ENCODE data around the gene HMBS. TPM values are rescaled to one million over a fixed set of nuclear protein-coding genes. Genes with fewer than 3 reads are reported as not detected.
A peak's percentile ranks its signal among the peaks of the same experiment; 100 is the strongest.

Gene HMBS
- total and polyA plus RNA-seq, 2 of the 8 experiments (the other 6 are each of a cell fraction or from before 2014, with no cell fraction given), result 69.3 to 109 TPM

DNA sequence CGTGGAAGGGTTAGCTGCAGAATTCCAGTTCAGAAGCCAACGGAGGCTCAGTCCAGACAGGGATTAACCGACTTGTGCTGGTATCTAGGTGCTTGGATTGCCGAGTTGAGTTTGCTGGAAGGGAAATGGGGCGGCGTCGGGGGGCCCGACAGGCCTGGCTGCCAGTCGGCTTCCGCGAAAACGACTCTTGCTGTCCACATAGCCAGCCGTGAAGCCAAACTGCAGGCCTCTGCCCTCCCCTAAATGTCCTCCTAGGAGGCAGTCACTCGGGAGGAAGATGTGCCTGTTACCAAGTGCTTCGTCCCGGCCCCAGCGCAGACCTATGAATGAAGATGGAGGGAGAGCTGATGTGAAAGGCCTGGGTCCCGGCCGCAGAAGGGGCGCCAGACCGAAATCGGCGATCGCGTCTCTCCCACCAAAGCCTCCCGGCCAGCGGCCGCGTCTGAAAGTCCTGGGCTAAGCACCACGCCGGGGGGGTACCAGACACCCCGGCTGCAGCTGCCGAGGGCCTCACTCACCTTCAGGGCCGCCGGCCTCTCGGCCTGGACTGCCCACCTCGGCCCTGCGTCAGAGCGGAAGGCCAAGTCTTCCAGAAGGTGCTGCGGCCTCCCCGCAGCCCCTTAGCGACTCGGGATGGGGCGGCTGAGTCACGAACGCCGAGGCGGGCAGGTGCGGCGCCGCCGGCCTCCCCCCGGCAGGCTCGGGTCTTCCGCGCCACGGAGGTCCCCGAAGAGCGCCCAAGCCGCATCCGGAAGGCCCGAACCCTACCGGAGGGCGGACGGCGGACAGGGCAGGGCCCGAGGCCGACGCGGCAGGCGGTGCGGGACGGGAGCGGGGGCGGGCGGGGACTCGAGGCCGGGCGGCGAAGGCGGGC, 9.5 kb downstream of the HMBS start:
- no peak overlapping the region for H2BK120ac ChIP-seq (replicated peaks; ENCODE audit: low read depth, low read length)
- no peaks in the 10 kb centered on the region for H3K9me3 ChIP-seq (ENCODE audit: insufficient read depth in 2 of 2, low read depth in 1 of 2, low read length in 1 of 2)
- H3K36me3 ChIP-seq (ENCODE audit: control insufficient read depth in 2 of 4, insufficient read depth in 4 of 4, low read length in 3 of 4), result peaks cover 8 to 61% (median 29%) of the 10 kb centered on the region in 4 experiments; a peak in 6 of 8 replicates
- no peak for TF ChIP-seq POU5F1 (IDR thresholded peaks at IDR 0.05; ENCODE audit: low read depth, low read length)
- peak; percentile 8; the same call in 1 of the 2 replicates for TF ChIP-seq PHF8 (conservative IDR thresholded peaks at IDR 0.05; ENCODE audit: low read depth, low read length)
- TF ChIP-seq POLR2A (IDR thresholded peaks at IDR 0.05; ENCODE audit: control extremely low read depth in 1 of 2, low read depth in 2 of 2, low read length in 2 of 2), result peak; percentile 47 to 70; a peak in 1 of 3 replicates
- peak; percentile 6; the same call in 1 of the 2 replicates for TF ChIP-seq TBP (IDR thresholded peaks at IDR 0.05; ENCODE audit: low read depth, low read length)
- peak overlapping the region; percentile 22; the same call in 1 of the 2 replicates for H3K27ac ChIP-seq (ENCODE audit: low read depth, low read length)
- no peak overlapping the region for H4K5ac ChIP-seq (ENCODE audit: insufficient read length, low read depth, low read length)
- H3K79me2 ChIP-seq (ENCODE audit: control insufficient read depth in 1 of 2, insufficient read depth in 2 of 2, low read length in 2 of 2), result peaks cover 18 to 32% of the 10 kb centered on the region in 2 experiments
- H3K18ac ChIP-seq (ENCODE audit: extremely low read depth, low read length), result 0 out of 2 replicates have a peak overlapping the region, but pooled peaks have one; percentile 11
- H3K56ac ChIP-seq (replicated peaks; ENCODE audit: insufficient read length, low read depth, low read length), result peak overlapping the region; percentile 50
- no peak overlapping the region for H3K4ac ChIP-seq (replicated peaks; ENCODE audit: insufficient read length, low read depth, low read length)
- WGBS, 2 experiments (ENCODE audit: extremely low coverage in 1 of 2, insufficient coverage in 1 of 2, insufficient read length in 1 of 2, insufficient replicate concordance in 2 of 2, low coverage in 1 of 2, low lambda C conversion rate in 2 of 2, missing lambda C conversion rate in 1 of 2), result 2% methylated on average over 54 of the region's 81 CpGs; no CpG with 5 or more reads in 1 of the 2 experiments
- H3K9ac ChIP-seq (replicated peaks in 1 of 4; ENCODE audit: extremely low read depth in 1 of 4, low read depth in 3 of 4, low read length in 3 of 4), result peak overlapping the region; percentile 89 to 98 (median 95)
- FAIRE-seq (no peak), DNase-seq (ENCODE audit: low read depth in 1 of 2, low spot score in 2 of 2) (peak in 1 of 2 experiments; percentile 60)
- peak overlapping the region; percentile 85 to 97 (median 92) for H3K4me3 ChIP-seq (ENCODE audit: extremely low read depth in 1 of 4, insufficient read depth in 2 of 4, low read depth in 3 of 4, low read length in 4 of 4)
- H2AK5ac ChIP-seq (ENCODE audit: low read depth, low read length), result no peak overlapping the region
- H2AFZ ChIP-seq (ENCODE audit: low read length), result no peak overlapping the region
- H2BK15ac ChIP-seq (ENCODE audit: low read length), result no peak overlapping the region
- H2BK20ac ChIP-seq (ENCODE audit: low read length), result no peak overlapping the region
- ChIA-PET CTCF (ENCODE audit: partially characterized antibody) (interaction anchor here (0.6 to 2.0 kb wide), 6 partner anchors 11 to 223 kb away, joined by 3 to 11 read pairs (median 4); partner anchors contain the start of genes NLRX1 and VPS11), POLR2A (ENCODE audit: partially characterized antibody) (interaction anchor here (0.5 to 8.6 kb wide), 57 partner anchors 9 to 516 kb away, joined by 3 to 141 read pairs (median 4); partner anchors contain the start of genes ABCG4, C2CD2L, CBL and HINFP)
- peaks cover 2% of the 10 kb centered on the region; the same call in 1 of the 2 replicates for H3K23me2 ChIP-seq (ENCODE audit: low read depth, low read length)
- H3K4me2 ChIP-seq (ENCODE audit: insufficient read depth in 1 of 2, low read depth in 2 of 2, low read length in 2 of 2), result peak overlapping the region; percentile 95 to 96
- H2BK5ac ChIP-seq (ENCODE audit: low read depth, low read length), result peak overlapping the region; percentile 91; the same call in 1 of the 2 replicates
- peaks cover 8% of the 10 kb centered on the region for H3K79me1 ChIP-seq (ENCODE audit: low read depth, low read length)
- no peak overlapping the region for H3K23ac ChIP-seq (ENCODE audit: insufficient read length)
- no peak overlapping the region for H4K91ac ChIP-seq (replicated peaks; ENCODE audit: insufficient read length, low read length)
- H4K8ac ChIP-seq (ENCODE audit: extremely low read depth, insufficient read depth, low read length), result peak overlapping the region; percentile 5; the same call in 1 of the 2 replicates
- H4K20me1 ChIP-seq (replicated peaks in 1 of 2; ENCODE audit: control insufficient read depth in 1 of 2, insufficient read depth in 2 of 2, low read length in 2 of 2), result peaks cover 16 to 18% of the 10 kb centered on the region in 2 experiments
- no peak overlapping the region for H2BK12ac ChIP-seq (ENCODE audit: low read depth, low read length)
- H3K4me1 ChIP-seq (replicated peaks in 1 of 4; ENCODE audit: control insufficient read depth in 3 of 4, insufficient read depth in 4 of 4, low read length in 3 of 4), result peaks cover 0 to 13% (median 3%) of the 10 kb centered on the region in 4 experiments; a peak in 5 of 7 replicates
- no peak overlapping the region for H3K14ac ChIP-seq (ENCODE audit: insufficient read length)
- H3K27me3 ChIP-seq (replicated peaks in 1 of 4; ENCODE audit: control insufficient read depth in 3 of 4, extremely low read depth in 1 of 4, insufficient read depth in 3 of 4, low read length in 3 of 4), result no peaks in the 10 kb centered on the region
